GM12891 (cell line): ENCODE measurements around the gene WWP2.

ENCODE experiments used
- DNase-seq: peaks from one replicate; pipeline ENCODE4 v3.0.0; 2011; ENCODE audit warnings: low spot score; ENCODE audit not compliant: insufficient read length
- FAIRE-seq: peaks from 2 replicates; lab custom pipeline; 2011; peaks lifted over from hg19 to GRCh38; lab: Jason Lieb, UNC
- PAX5 ChIP-seq: IDR thresholded peaks from 2 replicates; pipeline ENCODE4 v1.6.1; 2011; ENCODE audit warnings: low read length, moderate library complexity, mild to moderate bottlenecking; ENCODE audit not compliant: insufficient read depth, severe bottlenecking
- POLR2A ChIP-seq: IDR thresholded peaks from 2 replicates; pipeline ENCODE4 v1.6.1; 2011; ENCODE audit warnings: low read depth, low read length, control low read depth
- POLR2AphosphoS5 ChIP-seq: IDR thresholded peaks from 2 replicates; pipeline ENCODE4 v1.6.1; 2011; ENCODE audit warnings: low read depth, low read length, control low read depth
- POU2F2 ChIP-seq: IDR thresholded peaks from 2 replicates; pipeline ENCODE4 v1.6.1; 2011; ENCODE audit warnings: low read depth, mild to moderate bottlenecking, control low read depth, low read length, moderate library complexity
- SPI1 ChIP-seq: IDR thresholded peaks from 2 replicates; pipeline ENCODE4 v1.6.1; 2011; ENCODE audit warnings: low read depth, low read length, control low read depth
- TAF1 ChIP-seq: IDR thresholded peaks from 2 replicates; pipeline ENCODE4 v1.6.1; 2011; ENCODE audit warnings: low read depth, low read length, control low read depth

WWP2 gene

GRCh38 chr16:69904495-69905170 is 142.5 kb downstream of the WWP2 start:
- DNase-seq: no peak
- TF ChIP-seq POLR2AphosphoS5 (no peak), PAX5 (no peak), POU2F2 (no peak), POLR2A (no peak), TAF1 (no peak), SPI1 (no peak)
- no peak for FAIRE-seq

- DNase-seq: no peak
- no peak for FAIRE-seq
- no peak for TF ChIP-seq POU2F2
- no peak for TF ChIP-seq SPI1
- no peak for TF ChIP-seq POLR2AphosphoS5
- no peak for TF ChIP-seq PAX5
- no peak for TF ChIP-seq POLR2A
- no peak for TF ChIP-seq TAF1
Observed at GRCh38 chr16:69905171-69905555, 143.0 kb downstream of the WWP2 start.

DNA sequence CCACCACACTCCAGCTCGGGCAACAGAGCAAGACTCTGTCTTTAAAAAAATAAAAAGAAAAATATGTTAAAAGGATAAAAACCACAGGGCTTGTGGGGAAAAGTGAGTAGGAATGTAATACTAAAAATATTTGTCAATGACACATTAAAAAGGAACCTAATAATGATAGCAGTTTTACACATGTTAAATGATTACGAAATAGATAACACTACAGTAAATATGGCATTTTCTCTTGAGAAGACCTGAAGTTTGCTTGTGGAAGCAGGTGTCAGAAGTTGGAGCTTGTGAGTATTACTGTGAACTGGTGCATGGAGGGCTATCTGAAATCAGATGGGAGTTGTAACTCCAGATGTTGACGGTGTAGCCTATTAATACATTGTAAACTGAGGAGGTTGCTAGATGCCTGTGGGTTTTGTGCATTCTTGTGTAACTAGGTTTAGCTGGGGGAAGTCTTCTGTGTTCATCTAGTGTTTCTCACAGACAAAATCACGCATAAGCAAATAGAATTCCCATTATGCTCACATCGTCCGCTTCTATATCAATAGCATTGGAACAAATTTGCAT is 144.8 kb downstream of the WWP2 start:
- no peak for DNase-seq
- TF ChIP-seq POU2F2 (no peak), POLR2A (no peak), PAX5 (no peak), SPI1 (no peak), TAF1 (no peak), POLR2AphosphoS5 (no peak)
- FAIRE-seq: no peak

GRCh38 chr16:69909043-69909442 is 146.9 kb downstream of the WWP2 start:
- FAIRE-seq (no peak), DNase-seq (no peak)
- TF ChIP-seq POLR2A: no peak
- TF ChIP-seq SPI1: no peak
- no peak for TF ChIP-seq POU2F2
- no peak for TF ChIP-seq POLR2AphosphoS5
- TF ChIP-seq PAX5: no peak
- no peak for TF ChIP-seq TAF1

DNA sequence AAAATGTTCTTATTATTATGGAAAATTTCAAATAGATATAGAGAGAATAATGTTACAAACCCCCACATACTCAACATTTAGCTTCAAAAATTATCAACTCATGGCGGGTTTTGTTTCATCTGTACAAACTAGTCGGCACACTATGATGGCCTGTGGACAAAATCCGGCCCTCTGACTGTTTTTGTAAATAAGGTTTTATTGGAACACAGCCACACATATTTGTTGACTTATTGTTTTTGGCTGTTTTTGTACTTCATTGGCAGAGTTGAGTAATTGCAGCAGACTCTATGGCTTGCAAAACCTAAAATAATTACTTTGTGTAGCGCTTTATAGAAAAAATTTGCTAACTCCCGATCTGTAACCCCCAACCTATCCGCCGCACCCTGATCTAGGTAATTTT is 147.6 kb downstream of the WWP2 start:
- FAIRE-seq: no peak

DNA sequence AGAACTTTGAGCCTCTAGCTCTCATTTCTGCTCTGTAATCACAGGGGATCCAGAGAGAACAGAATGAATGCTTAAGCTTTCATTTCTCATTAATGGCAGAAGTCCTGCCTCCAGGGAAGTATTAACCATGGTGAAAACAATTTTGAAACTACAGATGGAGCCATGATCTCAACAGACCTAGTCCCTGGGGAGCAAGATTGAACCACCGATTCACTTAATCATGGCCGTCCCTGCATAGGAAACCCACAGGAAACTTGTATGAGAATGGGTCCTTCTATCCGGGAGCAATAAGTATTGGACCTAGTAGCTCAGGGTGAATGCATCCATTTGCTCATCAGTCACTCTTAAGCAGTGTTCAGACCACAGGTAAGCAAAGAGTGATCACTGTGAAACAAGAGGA is 148.8 kb downstream of the WWP2 start:
- FAIRE-seq: no peak
- TF ChIP-seq POU2F2: no peak
- TF ChIP-seq TAF1: no peak

More for the DNA sequence above, 147.6 kb downstream of the WWP2 start:
- TF ChIP-seq PAX5: no peak
- no peak for TF ChIP-seq POU2F2
- no peak for TF ChIP-seq SPI1
- no peak for TF ChIP-seq POLR2A
- no peak for TF ChIP-seq TAF1
- TF ChIP-seq POLR2AphosphoS5: no peak
- no peak for DNase-seq

DNA sequence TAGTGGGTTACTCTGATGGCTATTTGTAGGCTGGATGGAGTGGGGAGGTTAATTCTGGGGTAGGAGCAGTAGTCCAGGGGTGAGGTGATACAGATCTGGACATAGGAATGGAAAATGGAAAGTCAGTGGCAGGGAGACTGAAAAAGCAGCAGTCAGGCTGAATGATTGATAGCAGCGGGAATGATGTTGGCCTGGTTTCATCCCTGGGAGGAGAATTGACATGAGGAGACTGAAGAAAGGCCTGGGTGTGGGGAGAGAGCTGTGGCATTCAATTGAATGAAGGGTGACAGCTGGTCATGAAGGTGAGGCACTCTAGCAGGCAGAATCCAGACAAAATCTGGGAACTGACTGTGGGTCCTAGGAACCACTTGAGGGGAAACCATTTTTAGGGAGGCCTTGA is 154.3 kb downstream of the WWP2 start:
- FAIRE-seq: no peak
- DNase-seq: no peak
- TF ChIP-seq POU2F2 (no peak), TAF1 (no peak), SPI1 (no peak), PAX5 (no peak), POLR2A (no peak), POLR2AphosphoS5 (no peak)

More for the DNA sequence above, 148.8 kb downstream of the WWP2 start:
- DNase-seq: no peak

DNA sequence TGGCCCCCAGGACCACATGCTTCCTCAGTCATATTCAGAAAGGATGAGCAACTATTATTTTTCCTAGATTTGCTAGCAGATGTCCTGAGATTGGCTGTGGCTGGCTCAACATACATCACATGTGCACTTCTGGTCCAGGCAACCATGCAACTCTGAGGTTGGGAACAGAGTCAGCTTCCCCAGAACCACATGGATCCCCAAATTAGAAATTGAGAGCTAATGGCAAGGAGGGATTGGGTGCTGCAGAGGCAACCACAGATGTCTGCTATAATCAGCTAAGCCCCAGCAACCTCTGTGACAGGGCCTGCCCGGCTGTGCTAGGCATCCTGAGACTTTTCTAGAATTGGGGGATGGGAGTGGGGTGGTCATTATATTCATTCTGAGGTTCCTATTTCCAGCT is 155.2 kb downstream of the WWP2 start:
- FAIRE-seq: no peak

GRCh38 chr16:69917739-69918138 is 155.6 kb downstream of the WWP2 start:
- DNase-seq: no peak
- FAIRE-seq: no peak
- TF ChIP-seq TAF1 (no peak), SPI1 (no peak)

More for the DNA sequence above, 155.2 kb downstream of the WWP2 start:
- no peak for TF ChIP-seq POLR2AphosphoS5
- no peak for TF ChIP-seq PAX5
- no peak for TF ChIP-seq POU2F2
- TF ChIP-seq TAF1: no peak
- TF ChIP-seq POLR2A: no peak
- TF ChIP-seq SPI1: no peak
- no peak for DNase-seq

GRCh38 chr16:69918241-69918640 is 156.1 kb downstream of the WWP2 start:
- TF ChIP-seq SPI1 (no peak), TAF1 (no peak), POLR2A (no peak), POLR2AphosphoS5 (no peak), PAX5 (no peak), POU2F2 (no peak)
- no peak for FAIRE-seq

More at GRCh38 chr16:69918241-69918640, 156.1 kb downstream of the WWP2 start:
- DNase-seq: no peak
